ENCODE results near the gene RAB40B. TPM values are rescaled to one million over a fixed set of nuclear protein-coding genes. Genes with fewer than 3 reads are reported as not detected.

The RAB40B gene
- total and polyA plus RNA-seq, 2 of the 13 experiments (the other 11 are each of a cell fraction or from before 2014, with no cell fraction given) = 6.2 to 6.5 TPM

- POLR2A ChIA-PET = no interaction called here
- Histone ChIP-seq H3K9ac (ENCODE audit: insufficient read depth, low read depth, low read length) (no peak overlapping the region), H3K79me2 (ENCODE audit: insufficient read depth, low read length) (no peaks in the 10 kb centered on the region), H3K4me3 (replicated peaks in 1 of 3; ENCODE audit: insufficient read depth in 1 of 3, low read depth in 2 of 3, low read length in 3 of 3) (no peak overlapping the region), H3K27me3 (ENCODE audit: control insufficient read depth in 1 of 2, insufficient read depth in 2 of 2, low read length in 2 of 2) (no peaks in the 10 kb centered on the region), H3K4me1 (ENCODE audit: insufficient read depth, low read length) (peaks cover 36% of the 10 kb centered on the region), H3K9me3 (ENCODE audit: low read length) (peaks cover 8% of the 10 kb centered on the region), H3K4me2 (ENCODE audit: low read depth, low read length) (no peak overlapping the region), H2AFZ (ENCODE audit: low read length) (no peak overlapping the region), H4K20me1 (ENCODE audit: insufficient read depth, low read length) (no peaks in the 10 kb centered on the region), H3K36me3 (replicated peaks in 1 of 2; ENCODE audit: control insufficient read depth in 1 of 2, insufficient read depth in 2 of 2, low read length in 2 of 2) (no peaks in the 10 kb centered on the region), H3K27ac (ENCODE audit: extremely low read length, insufficient read depth, low read length) (no peak overlapping the region)
- WGBS (ENCODE audit: low lambda C conversion rate) = 46% methylated on average over 20 of the region's 28 CpGs
- intact Hi-C loops (cut with micrococcal nuclease; ENCODE audit: unreplicated experiment) (loop anchor here (1.0 to 2.0 kb wide), 3 partner anchors 31 to 95 kb away; no protein-coding TSS in a partner anchor), in situ Hi-C loops (cut with HindIII; ENCODE audit: extremely low pct_ligation_motif_present, low pct_unique_long_range_greater_than_20kb) (no loop called here)
- FAIRE-seq (no peak), DNase-seq (ENCODE audit: low spot score) (peak; percentile 53), ATAC-seq (peak; percentile 99)
- CTCF ChIA-PET (ENCODE audit: low intra/inter-chr PET ratio, low total read pairs) = interaction anchor here (1.1 to 2.1 kb wide), 4 partner anchors 11 to 95 kb away, joined by 3 to 26 read pairs (median 10); no protein-coding TSS in a partner anchor
- BruUV-seq (replicated peaks) = no TSS peak
- TF ChIP-seq ZBTB4 (CRISPR knock-in tag; IDR thresholded peaks at IDR 0.05; ENCODE audit: borderline replicate concordance) (0 out of 2 replicates have a peak, but pooled peaks have one; percentile 22), KLF12 (CRISPR knock-in tag; IDR thresholded peaks at IDR 0.05; ENCODE audit: borderline replicate concordance) (peak; percentile 80; the same call in 1 of the 2 replicates), PRMT3 (CRISPR knock-in tag; IDR thresholded peaks at IDR 0.05; ENCODE audit: borderline replicate concordance, low read depth) (no peak), ZBTB33 (CRISPR knock-in tag; IDR thresholded peaks at IDR 0.05) (peak; percentile 72), NR1H2 (CRISPR knock-in tag; IDR thresholded peaks at IDR 0.05; ENCODE audit: borderline replicate concordance, low read depth) (0 out of 2 replicates have a peak, but pooled peaks have one; percentile 21), REXO4 (CRISPR knock-in tag; IDR thresholded peaks at IDR 0.05; ENCODE audit: borderline replicate concordance) (no peak), NFKB2 (CRISPR knock-in tag; IDR thresholded peaks at IDR 0.05; ENCODE audit: borderline replicate concordance) (peak; percentile 19; the same call in 1 of the 2 replicates), HMGXB4 (CRISPR knock-in tag; IDR thresholded peaks at IDR 0.05; ENCODE audit: borderline replicate concordance in 1 of 2, low read depth in 1 of 2) (peak in 1 of 2 experiments; percentile 50; a peak in 1 of 4 replicates), HNF1B (CRISPR knock-in tag; IDR thresholded peaks at IDR 0.05) (0 out of 2 replicates have a peak, but pooled peaks have one; percentile 36)
- TF ChIP-seq, protein P1, sequence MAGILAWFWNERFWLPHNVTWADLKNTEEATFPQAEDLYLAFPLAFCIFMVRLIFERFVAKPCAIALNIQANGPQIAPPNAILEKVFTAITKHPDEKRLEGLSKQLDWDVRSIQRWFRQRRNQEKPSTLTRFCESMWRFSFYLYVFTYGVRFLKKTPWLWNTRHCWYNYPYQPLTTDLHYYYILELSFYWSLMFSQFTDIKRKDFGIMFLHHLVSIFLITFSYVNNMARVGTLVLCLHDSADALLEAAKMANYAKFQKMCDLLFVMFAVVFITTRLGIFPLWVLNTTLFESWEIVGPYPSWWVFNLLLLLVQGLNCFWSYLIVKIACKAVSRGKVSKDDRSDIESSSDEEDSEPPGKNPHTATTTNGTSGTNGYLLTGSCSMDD (CRISPR knock-in tag; IDR thresholded peaks at IDR 0.05) = no peak
These were observed 18.7 kb downstream of the RAB40B start for GRCh38 chr17:82679586-82680465.
